ENCODE results near the gene ZSCAN18. TPM values are rescaled to one million over a fixed set of nuclear protein-coding genes. Genes with fewer than 3 reads are reported as not detected.

The ZSCAN18 gene
- polyA plus RNA-seq, 1 donor from 2014 or later: 399 TPM

DNA sequence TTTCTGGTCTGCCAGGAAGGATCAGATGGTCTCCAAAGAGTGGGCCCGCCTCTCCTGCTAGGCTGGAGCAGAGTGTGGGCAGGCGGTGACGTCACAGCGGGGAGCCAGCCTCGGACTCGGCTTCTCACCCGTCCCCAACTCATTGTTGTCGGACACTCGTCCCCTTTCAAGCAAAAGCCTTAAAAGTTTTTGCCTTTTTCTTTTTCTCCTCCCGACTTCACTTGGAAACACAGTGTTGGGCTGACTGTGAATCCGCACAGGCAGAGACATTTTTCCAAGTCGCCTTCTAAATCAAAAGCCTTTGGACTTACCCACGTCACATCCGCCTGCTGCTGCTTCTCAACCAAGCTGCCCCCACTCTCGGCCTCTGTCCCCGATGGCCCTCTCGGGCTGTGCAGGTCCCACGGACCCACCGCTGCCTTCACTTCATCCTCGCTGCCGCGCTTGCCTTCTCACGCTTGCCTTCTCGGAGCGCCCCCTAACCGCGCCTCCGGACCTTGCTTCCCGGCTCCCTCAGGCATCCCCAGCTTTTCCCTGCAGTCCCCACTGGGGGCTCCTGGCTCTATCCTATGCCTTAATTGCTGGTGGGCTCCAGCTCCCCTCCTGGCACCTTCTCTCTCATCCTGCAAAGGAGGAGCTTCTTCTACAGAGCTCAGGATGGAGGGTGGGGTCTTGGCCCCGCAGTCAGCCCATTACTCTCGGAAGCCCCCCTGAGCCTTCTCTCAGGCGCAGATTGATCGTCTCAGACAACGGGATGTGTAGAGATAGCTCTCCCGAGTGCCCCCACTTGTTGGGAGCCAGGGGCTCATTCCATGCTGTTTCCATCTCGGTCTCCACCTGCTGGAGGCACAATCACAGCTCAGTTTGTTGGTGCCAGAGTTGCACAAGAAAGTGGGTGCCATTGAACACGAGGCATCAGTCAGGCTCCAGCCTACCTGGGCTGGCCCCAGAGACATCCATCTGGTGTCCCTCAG is 42.8 kb downstream of the ZSCAN18 start:
- H4K20me1 ChIP-seq (ENCODE audit: insufficient read depth): no peaks in the 10 kb centered on the region
- H3K36me3 ChIP-seq (ENCODE audit: insufficient read depth, low read length): peaks cover 6% of the 10 kb centered on the region
- H3K79me2 ChIP-seq (replicated peaks; ENCODE audit: insufficient read depth, low read length): no peaks in the 10 kb centered on the region
- H3K9me3 ChIP-seq (ENCODE audit: low read length): peaks cover 12% of the 10 kb centered on the region
- H3K9ac ChIP-seq (ENCODE audit: low read length): no peak overlapping the region
- H3F3A ChIP-seq (ENCODE audit: insufficient read depth, low read length, poor library complexity, severe bottlenecking): no peaks in the 10 kb centered on the region
- H3K4me3 ChIP-seq (ENCODE audit: low read length): no peak overlapping the region
- no peak overlapping the region for H3K4me2 ChIP-seq (ENCODE audit: low read length)
- no peaks in the 10 kb centered on the region for H3K27me3 ChIP-seq (ENCODE audit: insufficient read depth, low read depth, low read length)
- TF ChIP-seq REST (IDR thresholded peaks at IDR 0.05; ENCODE audit: borderline replicate concordance) (no peak), POLR2AphosphoS5 (IDR thresholded peaks at IDR 0.05) (no peak), MXI1 (conservative IDR thresholded peaks at IDR 0.05; ENCODE audit: poor library complexity, severe bottlenecking) (no peak), EZH2 (IDR thresholded peaks at IDR 0.05; ENCODE audit: borderline replicate concordance, insufficient read depth, low read length, poor library complexity, severe bottlenecking) (no peak), RAD21 (conservative IDR thresholded peaks at IDR 0.05) (no peak), TAF1 (IDR thresholded peaks at IDR 0.05; ENCODE audit: low read depth) (no peak), EP300 (conservative IDR thresholded peaks at IDR 0.05; ENCODE audit: poor library complexity, severe bottlenecking) (no peak), SMC3 (conservative IDR thresholded peaks at IDR 0.05; ENCODE audit: poor library complexity) (no peak)
- TF ChIP-seq, protein P1, sequence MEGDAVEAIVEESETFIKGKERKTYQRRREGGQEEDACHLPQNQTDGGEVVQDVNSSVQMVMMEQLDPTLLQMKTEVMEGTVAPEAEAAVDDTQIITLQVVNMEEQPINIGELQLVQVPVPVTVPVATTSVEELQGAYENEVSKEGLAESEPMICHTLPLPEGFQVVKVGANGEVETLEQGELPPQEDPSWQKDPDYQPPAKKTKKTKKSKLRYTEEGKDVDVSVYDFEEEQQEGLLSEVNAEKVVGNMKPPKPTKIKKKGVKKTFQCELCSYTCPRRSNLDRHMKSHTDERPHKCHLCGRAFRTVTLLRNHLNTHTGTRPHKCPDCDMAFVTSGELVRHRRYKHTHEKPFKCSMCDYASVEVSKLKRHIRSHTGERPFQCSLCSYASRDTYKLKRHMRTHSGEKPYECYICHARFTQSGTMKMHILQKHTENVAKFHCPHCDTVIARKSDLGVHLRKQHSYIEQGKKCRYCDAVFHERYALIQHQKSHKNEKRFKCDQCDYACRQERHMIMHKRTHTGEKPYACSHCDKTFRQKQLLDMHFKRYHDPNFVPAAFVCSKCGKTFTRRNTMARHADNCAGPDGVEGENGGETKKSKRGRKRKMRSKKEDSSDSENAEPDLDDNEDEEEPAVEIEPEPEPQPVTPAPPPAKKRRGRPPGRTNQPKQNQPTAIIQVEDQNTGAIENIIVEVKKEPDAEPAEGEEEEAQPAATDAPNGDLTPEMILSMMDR (IDR thresholded peaks at IDR 0.05; ENCODE audit: poor library complexity, severe bottlenecking): no peak
- H2AFZ ChIP-seq (ENCODE audit: low read depth, low read length): no peak overlapping the region
- no peaks in the 10 kb centered on the region for H3K9me2 ChIP-seq (ENCODE audit: insufficient read depth, low read length)
- H3K27ac ChIP-seq (ENCODE audit: low read length): no peak overlapping the region

- no peak overlapping the region for H2AFZ ChIP-seq (ENCODE audit: low read depth, low read length)
- peaks cover 5% of the 10 kb centered on the region for H3K9me3 ChIP-seq (ENCODE audit: low read length)
- H3K4me2 ChIP-seq (ENCODE audit: low read length): no peak overlapping the region
- H3K27ac ChIP-seq (ENCODE audit: low read length): no peak overlapping the region
- TF ChIP-seq EP300 (conservative IDR thresholded peaks at IDR 0.05; ENCODE audit: poor library complexity, severe bottlenecking): no peak
- no peak for TF ChIP-seq POLR2AphosphoS5 (IDR thresholded peaks at IDR 0.05)
- TF ChIP-seq REST (IDR thresholded peaks at IDR 0.05; ENCODE audit: borderline replicate concordance): no peak
- no peak for TF ChIP-seq RAD21 (conservative IDR thresholded peaks at IDR 0.05)
- no peak for TF ChIP-seq SMC3 (conservative IDR thresholded peaks at IDR 0.05; ENCODE audit: poor library complexity)
- TF ChIP-seq, protein P1 (IDR thresholded peaks at IDR 0.05; ENCODE audit: poor library complexity, severe bottlenecking): no peak
- TF ChIP-seq MXI1 (conservative IDR thresholded peaks at IDR 0.05; ENCODE audit: poor library complexity, severe bottlenecking): no peak
- no peak for TF ChIP-seq TAF1 (IDR thresholded peaks at IDR 0.05; ENCODE audit: low read depth)
- no peak for TF ChIP-seq EZH2 (IDR thresholded peaks at IDR 0.05; ENCODE audit: borderline replicate concordance, insufficient read depth, low read length, poor library complexity, severe bottlenecking)
- H3K4me3 ChIP-seq (ENCODE audit: low read length): no peak overlapping the region
- no peaks in the 10 kb centered on the region for H3K9me2 ChIP-seq (ENCODE audit: insufficient read depth, low read length)
- H3F3A ChIP-seq (ENCODE audit: insufficient read depth, low read length, poor library complexity, severe bottlenecking): no peaks in the 10 kb centered on the region
- H3K9ac ChIP-seq (ENCODE audit: low read length): no peak overlapping the region
- no peaks in the 10 kb centered on the region for H3K36me3 ChIP-seq (ENCODE audit: insufficient read depth, low read length)
- H3K79me2 ChIP-seq (replicated peaks; ENCODE audit: insufficient read depth, low read length): no peaks in the 10 kb centered on the region
- no peaks in the 10 kb centered on the region for H3K27me3 ChIP-seq (ENCODE audit: insufficient read depth, low read depth, low read length)
- no peaks in the 10 kb centered on the region for H4K20me1 ChIP-seq (ENCODE audit: insufficient read depth)
Observed at GRCh38 chr19:58053480-58054156, 44.4 kb downstream of the ZSCAN18 start.

Measured in neural cell (in vitro differentiated cells).